HG03432 (cell line): ENCODE data around the gene MCAM.
A peak's percentile ranks its signal among the peaks of the same experiment; 100 is the strongest.

ENCODE experiments used
- ATAC-seq: cut with Tn5 transposase; IDR thresholded peaks from one replicate; pipeline ENCODE4 v1.9.1; 2021; ENCODE audit warnings: mild to moderate bottlenecking, moderate library complexity; ENCODE audit not compliant: unreplicated experiment

The MCAM gene

GRCh38 chr11:119345685-119346084 lies 28.8 kb upstream of the MCAM start:
- no peak for ATAC-seq

DNA sequence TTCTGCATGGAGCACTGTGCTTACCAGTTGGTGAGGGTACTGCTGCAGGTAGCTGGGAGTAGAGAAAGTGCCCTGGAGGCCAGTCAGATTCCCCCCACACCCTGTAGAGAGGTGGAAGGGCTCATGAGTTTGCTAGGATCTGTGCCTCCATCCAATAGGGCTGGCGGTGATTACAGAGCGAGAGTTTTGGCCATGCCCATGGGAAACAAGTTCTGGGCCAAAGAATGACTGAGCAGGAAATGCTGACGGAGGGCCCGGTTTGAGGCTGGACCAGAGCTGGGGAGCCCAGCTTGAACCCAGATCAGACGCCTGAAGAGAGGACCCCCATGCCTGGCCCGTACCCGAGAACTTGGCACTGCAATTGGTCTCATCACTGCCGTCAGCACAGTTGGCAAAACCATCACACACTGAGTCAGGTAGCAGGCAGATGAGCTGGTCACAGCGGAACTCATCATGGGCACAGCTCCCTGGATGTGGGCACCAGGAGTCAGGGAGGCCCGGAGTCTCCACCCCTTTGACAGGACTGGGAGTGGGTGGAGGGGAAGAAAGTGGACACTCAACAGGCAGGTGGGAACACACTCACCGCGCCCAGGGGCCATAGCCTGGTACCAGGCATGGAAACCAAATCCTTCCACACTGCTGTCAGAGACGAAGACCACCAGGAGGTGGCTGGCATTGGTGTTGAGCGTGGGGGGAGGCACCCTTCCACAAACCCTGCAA lies 27.5 kb upstream of the MCAM start:
- ATAC-seq = no peak

DNA sequence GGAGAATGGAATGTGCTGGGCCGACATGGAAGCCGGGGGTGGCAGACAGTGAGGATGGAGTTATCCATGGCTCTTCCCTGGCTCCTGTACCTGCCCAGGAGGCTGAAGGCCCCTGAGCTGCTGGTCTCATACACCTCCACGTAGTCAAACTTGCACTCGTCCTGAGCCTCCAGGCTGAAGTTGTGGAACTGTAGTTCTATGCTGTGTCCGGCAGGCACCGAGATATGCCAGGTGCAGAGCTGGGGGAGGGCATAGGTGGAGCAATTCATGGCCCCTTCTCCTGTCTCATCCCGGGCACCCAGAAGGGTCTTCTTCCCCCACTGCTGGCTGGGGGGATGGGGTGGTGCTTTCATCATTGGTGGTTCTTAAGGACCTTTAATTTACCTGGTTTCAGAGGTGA lies 26.8 kb upstream of the MCAM start:
- no peak for ATAC-seq

GRCh38 chr11:119342362-119343130 lies 25.6 kb upstream of the MCAM start:
- no peak for ATAC-seq

- ATAC-seq = no peak
Measured at GRCh38 chr11:119342023-119342300, 25.0 kb upstream of the MCAM start.

- ATAC-seq = no peak
Measured at GRCh38 chr11:119341222-119342022, 24.5 kb upstream of the MCAM start.

- ATAC-seq = no peak
Measured at GRCh38 chr11:119340335-119341221, 23.6 kb upstream of the MCAM start, which contains the start of gene C1QTNF5. TSS of gene C1QTNF5 (minus strand) at chr11:119340883. CDS start at chr11:119340397, 486 bp downstream.

DNA sequence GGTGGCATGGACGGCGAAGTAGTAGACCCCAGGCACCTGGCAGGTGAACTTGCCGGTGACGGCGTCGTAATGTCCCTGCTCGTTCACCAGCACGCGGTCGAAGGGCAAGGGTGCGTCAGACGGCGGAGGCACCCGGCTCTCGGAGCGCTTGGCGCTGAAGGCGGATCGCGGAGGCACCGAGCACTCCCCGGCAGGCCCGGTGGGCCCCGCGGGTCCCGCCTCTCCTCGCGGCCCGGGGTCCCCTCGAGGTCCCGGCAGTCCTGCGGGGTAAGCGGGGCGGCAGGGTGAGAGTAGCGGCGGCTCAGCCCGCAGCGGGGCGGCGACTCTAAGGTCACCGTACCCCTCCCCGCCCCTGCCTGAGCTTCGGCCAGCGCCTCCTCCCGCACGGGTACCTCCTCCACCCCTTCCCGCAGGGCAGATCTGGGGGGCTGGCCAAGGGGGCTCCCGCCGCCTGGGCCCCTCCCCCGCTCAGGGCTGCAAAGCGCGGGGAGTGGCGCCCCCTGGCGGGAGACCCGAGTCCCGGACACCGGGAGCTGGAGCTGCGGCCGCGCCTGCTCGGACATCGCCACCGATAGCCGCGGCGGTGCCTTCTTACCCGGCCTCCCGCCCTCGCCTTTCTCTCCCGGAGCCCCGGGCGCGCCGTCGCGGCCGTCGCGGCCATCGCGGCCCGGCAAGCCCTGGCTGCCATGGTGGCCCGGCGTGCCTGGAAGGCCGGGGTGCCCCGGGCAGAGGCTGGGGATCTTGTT lies 22.8 kb upstream of the MCAM start:
- ATAC-seq = no peak

DNA sequence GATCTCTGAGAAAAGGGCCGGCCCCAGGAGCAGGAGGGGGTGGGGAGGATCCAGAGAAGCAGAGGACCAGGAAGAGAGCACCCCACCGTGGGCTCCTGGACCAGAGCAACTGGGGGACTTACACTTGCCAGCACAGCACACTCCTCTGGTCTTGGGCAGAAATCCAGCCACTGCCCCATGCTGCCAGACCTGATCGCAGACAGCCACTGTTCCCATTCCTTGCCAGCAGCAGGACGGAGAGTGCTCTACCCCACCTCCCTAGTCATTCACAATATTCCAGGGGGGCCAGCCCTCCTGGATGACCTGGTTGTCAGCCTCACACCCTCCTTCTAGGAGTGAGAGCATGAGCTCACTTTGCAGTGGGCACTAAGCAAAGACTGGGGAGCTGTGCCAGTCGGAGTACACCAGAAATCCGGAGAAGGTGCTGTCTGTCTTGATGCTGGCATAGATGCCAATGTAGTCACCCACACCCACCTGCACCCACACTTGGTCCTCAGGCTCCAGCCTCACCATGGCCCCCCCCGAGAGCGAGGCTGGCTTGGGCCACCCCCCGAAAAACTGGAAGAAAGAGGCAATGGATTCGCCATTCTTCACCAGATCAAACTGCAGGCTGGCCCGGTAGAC lies 22.1 kb upstream of the MCAM start:
- no peak for ATAC-seq

GRCh38 chr11:119338318-119338890 lies 21.5 kb upstream of the MCAM start:
- no peak for ATAC-seq

DNA sequence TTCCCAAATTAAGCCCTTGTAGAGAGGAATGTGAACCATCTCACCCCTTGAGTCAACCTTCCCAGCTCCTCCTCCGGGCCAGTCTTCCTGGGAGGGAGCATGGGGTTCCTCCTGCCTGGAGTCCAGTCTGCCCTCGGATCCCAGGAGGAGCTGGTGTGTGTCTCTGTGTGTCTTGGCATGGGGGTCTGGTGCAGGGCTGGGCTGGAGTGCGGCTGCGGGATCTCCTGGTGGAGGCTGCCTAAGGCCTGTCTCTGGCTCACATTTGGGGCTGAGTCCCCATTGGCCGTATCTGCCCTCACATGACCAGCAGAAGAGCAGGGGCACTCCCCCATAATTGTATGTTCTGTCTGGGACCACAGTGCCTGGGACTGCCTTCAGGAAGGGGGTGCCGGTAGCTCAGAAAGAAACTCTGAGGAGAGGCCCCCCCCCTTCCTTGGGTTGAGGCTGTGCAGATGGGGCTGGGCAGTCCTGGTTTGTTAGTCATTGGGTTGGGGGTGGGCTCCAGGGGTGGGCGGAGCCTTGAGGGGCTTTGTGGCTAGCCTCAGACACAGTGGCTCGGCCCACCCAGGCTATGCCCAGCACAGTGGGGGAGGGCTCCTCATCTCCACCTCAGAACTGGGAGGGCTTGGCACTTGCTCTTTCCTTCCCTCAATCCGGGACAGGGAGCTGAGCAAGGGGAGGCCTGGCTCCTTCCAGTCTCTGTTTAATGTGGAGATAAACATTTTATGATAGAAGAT lies 20.8 kb upstream of the MCAM start:
- no peak for ATAC-seq

- ATAC-seq = no peak
Measured at GRCh38 chr11:119336744-119337469, 20.0 kb upstream of the MCAM start.

- ATAC-seq = no peak
Measured at GRCh38 chr11:119335655-119336543, 19.0 kb upstream of the MCAM start.

- no peak for ATAC-seq
Measured at GRCh38 chr11:119335091-119335654, 18.2 kb upstream of the MCAM start.

GRCh38 chr11:119334174-119334930 lies 17.4 kb upstream of the MCAM start, which contains the start of gene RNF26:
TSS of gene RNF26 (plus strand) at chr11:119334527. CDS start at chr11:119335123, 596 bp downstream.
- ATAC-seq = peak; percentile 92
